Ascending aorta (tissue), 2 donors: ENCODE results near the gene NUP93. TPM values are rescaled to one million over a fixed set of nuclear protein-coding genes. Genes with fewer than 3 reads are reported as not detected.

Source experiments
- DNase-seq, 2 donors: peaks; one replicate each; pipeline ENCODE4 v3.0.0-alpha.2; 2019; ENCODE audit warnings: low spot score in 2 of 2
- H3K27ac ChIP-seq, 2 donors: fragments of 200-600 bp; sonication (generic); one replicate each; pipeline ENCODE4 v1.5.1; 2016 to 2017; ENCODE audit warnings: mild to moderate bottlenecking in 1 of 2
- H3K27me3 ChIP-seq: fragments of 200-600 bp; sonication (generic); one replicate; pipeline ENCODE4 v1.5.1; 2017
- H3K36me3 ChIP-seq, 2 donors: fragments of 200-600 bp; sonication (generic); one replicate each; pipeline ENCODE4 v1.5.1; 2016
- H3K4me1 ChIP-seq, 2 donors: fragments of 200-600 bp; sonication (generic); one replicate each; pipeline ENCODE4 v1.5.1; 2016 to 2017; ENCODE audit warnings: mild to moderate bottlenecking in 1 of 2
- H3K4me3 ChIP-seq, 2 donors: fragments of 200-600 bp; sonication (generic); one replicate each; pipeline ENCODE4 v1.5.1; 2016 to 2017; ENCODE audit warnings: mild to moderate bottlenecking in 1 of 2
- H3K9me3 ChIP-seq, 2 donors: fragments of 200-600 bp; sonication (generic); one replicate each; pipeline ENCODE4 v1.5.1; 2016
- CTCF ChIP-seq, 3 experiments: fragments of 200-600 bp in 2 of 3; fragments of 450-650 bp in 1 of 3; sonication (generic) in 2 of 3; IDR thresholded peaks; one replicate each; pipeline ENCODE4 v1.5.1; 2016 to 2019; ENCODE audit warnings: antibody characterized with exemption in 3 of 3, mild to moderate bottlenecking in 1 of 3, moderate library complexity in 1 of 3
- intact Hi-C: fragments of 100-400 bp; cut with DNase I; formaldehyde crosslinking; loops from one replicate; pipeline ENCODE4 v1.15.1; 2023
- total RNA-seq: library from RNA; depleted of rRNA; stranded (reverse); fragments of >200 nt; gene quantifications from one replicate; pipeline ENCODE4 v1.1.0, GENCODE V29; 2016

The NUP93 gene
- total RNA-seq, 1 donor from 2014 or later, result 419 TPM

GRCh38 chr16:56779906-56780305, 50.0 kb downstream of the NUP93 start:
- no peaks in the 10 kb centered on the region for H3K9me3 ChIP-seq
- DNase-seq, result no peak
- no peaks in the 10 kb centered on the region for H3K4me1 ChIP-seq
- no peaks in the 10 kb centered on the region for H3K27me3 ChIP-seq
- H3K4me3 ChIP-seq, result no peak overlapping the region
- H3K27ac ChIP-seq, result no peak overlapping the region
- TF ChIP-seq CTCF (IDR thresholded peaks at IDR 0.05), result no peak
- H3K36me3 ChIP-seq, result no peaks in the 10 kb centered on the region
- intact Hi-C loops, result no loop called here

- DNase-seq, result no peak
- Histone ChIP-seq H3K27me3 (no peaks in the 10 kb centered on the region), H3K9me3 (no peaks in the 10 kb centered on the region), H3K4me1 (no peaks in the 10 kb centered on the region), H3K4me3 (no peak overlapping the region), H3K36me3 (no peaks in the 10 kb centered on the region), H3K27ac (no peak overlapping the region)
- intact Hi-C loops, result no loop called here
- no peak for TF ChIP-seq CTCF (IDR thresholded peaks at IDR 0.05)
Measured at GRCh38 chr16:56780646-56781045, 50.7 kb downstream of the NUP93 start.

GRCh38 chr16:56781528-56781961, 51.6 kb downstream of the NUP93 start:
- intact Hi-C loops, result no loop called here
- DNase-seq, result no peak
- H3K27me3 ChIP-seq, result no peaks in the 10 kb centered on the region
- no peaks in the 10 kb centered on the region for H3K9me3 ChIP-seq
- no peaks in the 10 kb centered on the region for H3K4me1 ChIP-seq
- TF ChIP-seq CTCF (IDR thresholded peaks at IDR 0.05), result no peak
- H3K4me3 ChIP-seq, result no peak overlapping the region
- no peak overlapping the region for H3K27ac ChIP-seq
- H3K36me3 ChIP-seq, result no peaks in the 10 kb centered on the region

GRCh38 chr16:56783344-56783743, 53.4 kb downstream of the NUP93 start:
- H3K27me3 ChIP-seq, result no peaks in the 10 kb centered on the region
- no peak overlapping the region for H3K27ac ChIP-seq
- TF ChIP-seq CTCF (IDR thresholded peaks at IDR 0.05), result no peak
- H3K4me1 ChIP-seq, result no peaks in the 10 kb centered on the region
- DNase-seq, result no peak
- no peak overlapping the region for H3K4me3 ChIP-seq
- no peaks in the 10 kb centered on the region for H3K9me3 ChIP-seq
- intact Hi-C loops, result no loop called here
- no peaks in the 10 kb centered on the region for H3K36me3 ChIP-seq

GRCh38 chr16:56785317-56785716, 55.4 kb downstream of the NUP93 start:
- Histone ChIP-seq H3K4me3 (no peak overlapping the region), H3K27ac (no peak overlapping the region), H3K36me3 (no peaks in the 10 kb centered on the region), H3K4me1 (no peaks in the 10 kb centered on the region), H3K9me3 (no peaks in the 10 kb centered on the region), H3K27me3 (no peaks in the 10 kb centered on the region)
- TF ChIP-seq CTCF (IDR thresholded peaks at IDR 0.05), result no peak
- intact Hi-C loops, result no loop called here
- no peak for DNase-seq

GRCh38 chr16:56787167-56787566, 57.2 kb downstream of the NUP93 start:
- intact Hi-C loops, result no loop called here
- DNase-seq, result no peak
- no peaks in the 10 kb centered on the region for H3K27me3 ChIP-seq
- TF ChIP-seq CTCF (IDR thresholded peaks at IDR 0.05), result no peak
- no peaks in the 10 kb centered on the region for H3K36me3 ChIP-seq
- no peak overlapping the region for H3K4me3 ChIP-seq
- H3K4me1 ChIP-seq, result no peaks in the 10 kb centered on the region
- H3K9me3 ChIP-seq, result no peaks in the 10 kb centered on the region
- no peak overlapping the region for H3K27ac ChIP-seq
